OCI-LY7 (cell line): ENCODE data around the gene PSMB10. TPM values are rescaled to one million over a fixed set of nuclear protein-coding genes. Genes with fewer than 3 reads are reported as not detected.

Experiments
- BruUV-seq: library from RNA; stranded (reverse); fragments of 400-500 nt; replicated peaks from 2 replicates; lab custom pipeline; 2021; lab: Mats Ljungman, UMichigan
- CTCF ChIA-PET: fragments of 300-600 bp; sonication (Branson Sonifier 250); formaldehyde crosslinking; loops from one replicate; lab custom pipeline; 2022; ENCODE audit warnings: antibody characterized with exemption; ENCODE audit not compliant: unreplicated experiment; lab: Charles Lee
- POLR2A ChIA-PET: fragments of 300-600 bp; sonication (Branson Sonifier 250); formaldehyde crosslinking; loops from one replicate; lab custom pipeline; 2022; ENCODE audit warnings: antibody characterized with exemption; lab: Charles Lee
- DNase-seq: peaks from one replicate; pipeline ENCODE4 v3.0.0-alpha.2; 2015; ENCODE audit warnings: low spot score
- H2AFZ ChIP-seq: fragments of 200-600 bp; sonication (generic), shearing (Covaris generic); 2 replicates; pipeline ENCODE4 v1.6.1; 2014; ENCODE audit warnings: mild to moderate bottlenecking, antibody characterized with exemption, low read length, moderate library complexity
- H3K27ac ChIP-seq: fragments of 200-600 bp; sonication (generic); 2 replicates; pipeline ENCODE4 v1.5.1; 2014; ENCODE audit warnings: mixed run types, low read depth, mild to moderate bottlenecking, moderate library complexity, low read length, inconsistent platforms; ENCODE audit not compliant: poor library complexity, severe bottlenecking
- H3K36me3 ChIP-seq: fragments of 200-600 bp; sonication (generic); 2 replicates; pipeline ENCODE4 v1.6.1; 2014; ENCODE audit warnings: mild to moderate bottlenecking, antibody characterized with exemption, low read length, moderate library complexity, mixed read lengths; ENCODE audit not compliant: insufficient read depth
- H3K4me1 ChIP-seq: fragments of 200-600 bp; sonication (generic); 2 replicates; pipeline ENCODE4 v1.5.1; 2014; ENCODE audit warnings: mild to moderate bottlenecking, low read length; ENCODE audit not compliant: insufficient read depth, poor library complexity, severe bottlenecking
- H3K4me2 ChIP-seq: fragments of 200-600 bp; sonication (generic); 2 replicates; pipeline ENCODE4 v1.6.1; 2014; ENCODE audit warnings: mild to moderate bottlenecking, low read length
- H3K4me3 ChIP-seq: fragments of 200-600 bp; sonication (generic); 2 replicates; pipeline ENCODE4 v1.5.1; 2014; ENCODE audit warnings: mild to moderate bottlenecking, low read depth, low read length; ENCODE audit not compliant: poor library complexity, severe bottlenecking
- H3K79me2 ChIP-seq: fragments of 200-600 bp; sonication (generic); 2 replicates; pipeline ENCODE4 v1.6.1; 2016; ENCODE audit warnings: low read depth, mild to moderate bottlenecking, low read length, moderate library complexity, mixed read lengths; ENCODE audit not compliant: insufficient read depth
- H3K9me2 ChIP-seq: fragments of 200-600 bp; sonication (generic); 2 replicates; pipeline ENCODE4 v1.6.1; 2016; ENCODE audit warnings: mild to moderate bottlenecking, low read length, mixed read lengths; ENCODE audit not compliant: insufficient read depth
- H3K9me3 ChIP-seq: fragments of 200-600 bp; sonication (generic); 2 replicates; pipeline ENCODE4 v1.6.1; 2014; ENCODE audit warnings: mild to moderate bottlenecking, mixed run types, low read length, mixed read lengths
- H4K20me1 ChIP-seq: fragments of 200-600 bp; sonication (generic); 2 replicates; pipeline ENCODE4 v1.6.1; 2014; ENCODE audit warnings: mild to moderate bottlenecking, antibody characterized with exemption, low read length, moderate library complexity, mixed read lengths; ENCODE audit not compliant: insufficient read depth
- CTCF ChIP-seq: fragments of 200-600 bp; sonication (generic); conservative IDR thresholded peaks from 2 replicates; pipeline ENCODE4 v1.5.1; 2014; ENCODE audit warnings: mild to moderate bottlenecking, antibody characterized with exemption, low read length, moderate library complexity, mixed read lengths
- EZH2phosphoT487 ChIP-seq: fragments of 200-600 bp; sonication (generic); IDR thresholded peaks from 2 replicates; pipeline ENCODE4 v1.6.1; 2018; ENCODE audit warnings: low read depth, borderline replicate concordance, mild to moderate bottlenecking, mixed run types, antibody characterized with exemption, low read length, moderate library complexity, mixed read lengths
- intact Hi-C: fragments of 100-400 bp; cut with micrococcal nuclease; formaldehyde crosslinking; loops from one replicate; pipeline ENCODE4 v1.10.0; 2022; ENCODE audit not compliant: unreplicated experiment
- total RNA-seq, 2 experiments: library from RNA; depleted of rRNA in 1 of 2; stranded (reverse); fragments of >200 nt in 1 of 2; shearing (Covaris generic) in 1 of 2; gene quantifications; 2 replicates each; pipeline ENCODE4 v1.2.3, GENCODE V29; 2014 to 2022

Gene PSMB10
- total RNA-seq, 2 experiments from 2014 or later = 89.9 to 179 TPM

GRCh38 chr16:67931712-67932461, 4.8 kb downstream of the PSMB10 start, which contains the start of gene CTRL:
Gene CTRL (minus strand): TSS chr16:67931862. CDS start chr16:67931852, 10 bp downstream.
- CTCF ChIA-PET = interaction anchor here (0.8 to 0.9 kb wide), 2 partner anchors 35 to 48 kb away, joined by 3 to 8 read pairs; no protein-coding TSS in a partner anchor
- Histone ChIP-seq H2AFZ (no peak within 1 kb of the TSS), H3K36me3 (peaks cover 58% of the 10 kb centered on the region), H3K4me3 (no peak within 1 kb of the TSS), H3K4me2 (no peak within 1 kb of the TSS), H3K9me3 (no peaks in the 10 kb centered on the region), H3K79me2 (peaks cover 4% of the 10 kb centered on the region; the same call in 1 of the 2 replicates), H3K4me1 (peaks cover 14% of the 10 kb centered on the region), H3K9me2 (no peaks in the 10 kb centered on the region), H4K20me1 (peaks cover 4% of the 10 kb centered on the region; the same call in 1 of the 2 replicates), H3K27ac (no peak within 1 kb of the TSS)
- DNase-seq = no peak
- intact Hi-C loops = no loop called here
- POLR2A ChIA-PET = no interaction called here
- TF ChIP-seq CTCF (no peak), EZH2phosphoT487 (no peak)
- BruUV-seq = no TSS peak

GRCh38 chr16:67930678-67931211, 5.9 kb downstream of the PSMB10 start:
- Histone ChIP-seq H3K36me3 (peaks cover 58% of the 10 kb centered on the region), H3K4me3 (no peak overlapping the region), H3K9me3 (no peaks in the 10 kb centered on the region), H3K4me1 (peaks cover 23% of the 10 kb centered on the region), H3K27ac (no peak overlapping the region), H2AFZ (no peak overlapping the region), H4K20me1 (peaks cover 4% of the 10 kb centered on the region; the same call in 1 of the 2 replicates), H3K79me2 (peaks cover 4% of the 10 kb centered on the region; the same call in 1 of the 2 replicates), H3K4me2 (no peak overlapping the region), H3K9me2 (no peaks in the 10 kb centered on the region)
- intact Hi-C loops = no loop called here
- TF ChIP-seq CTCF (no peak), EZH2phosphoT487 (no peak)
- ChIA-PET CTCF (no interaction called here), POLR2A (no interaction called here)
- no peak for DNase-seq
- BruUV-seq = no TSS peak
